Panc1 (cell line): ENCODE results near the gene CCDC15. TPM values are rescaled to one million over a fixed set of nuclear protein-coding genes. Genes with fewer than 3 reads are reported as not detected.
A peak's percentile ranks its signal among the peaks of the same experiment; 100 is the strongest.

Experiments used
- ATAC-seq: fragments of 200-7000 bp; cut with Tn5 transposase; 2 replicates; pipeline ENCODE4 v1.9.1; 2020; ENCODE audit warnings: mild to moderate bottlenecking, moderate library complexity
- BruUV-seq: library from RNA; stranded (reverse); fragments of 400-500 nt; replicated peaks from 2 replicates; lab custom pipeline; 2021; lab: Mats Ljungman, UMichigan
- CTCF ChIA-PET: fragments of 300-600 bp; sonication (Branson Sonifier 250); formaldehyde crosslinking; loops from one replicate; lab custom pipeline; 2022; ENCODE audit warnings: antibody characterized with exemption; lab: Charles Lee
- POLR2A ChIA-PET: fragments of 300-600 bp; sonication (Branson Sonifier 250); formaldehyde crosslinking; loops from one replicate; lab custom pipeline; 2022; ENCODE audit warnings: antibody characterized with exemption; lab: Charles Lee
- DNase-seq: peaks from one replicate; pipeline ENCODE4 v3.0.0-alpha.2; 2010; ENCODE audit warnings: low read depth, low spot score
- H3K27ac ChIP-seq: 2 replicates; pipeline ENCODE4 v1.5.1; 2011; ENCODE audit warnings: mild to moderate bottlenecking, low read length, inconsistent platforms
- H3K27me3 ChIP-seq: fragments of 200-500 bp; sonication (Bioruptor generic); 2 replicates; pipeline ENCODE4 v1.6.0; 2014; ENCODE audit warnings: low read length, inconsistent platforms; ENCODE audit not compliant: control insufficient read depth, insufficient read depth
- H3K36me3 ChIP-seq: fragments of 200-500 bp; sonication (Bioruptor generic); 2 replicates; pipeline ENCODE4 v1.5.1; 2014; ENCODE audit warnings: inconsistent platforms, mild to moderate bottlenecking, low read length, moderate library complexity; ENCODE audit not compliant: control insufficient read depth, insufficient read depth
- H3K4me1 ChIP-seq: 2 replicates; pipeline ENCODE4 v1.5.1; 2011; ENCODE audit warnings: inconsistent platforms, mild to moderate bottlenecking, low read length, moderate library complexity; ENCODE audit not compliant: control insufficient read depth, insufficient read depth
- H3K4me3 ChIP-seq, 2 experiments: 2 replicates each; pipeline ENCODE4 v1.5.1; 2011 to 2012; ENCODE audit warnings: low read depth in 2 of 2, low read length in 2 of 2, mild to moderate bottlenecking in 2 of 2, inconsistent platforms in 1 of 2, moderate library complexity in 1 of 2
- H3K9me3 ChIP-seq: fragments of 200-500 bp; sonication (Bioruptor generic); 2 replicates; pipeline ENCODE4 v1.5.1; 2014; ENCODE audit warnings: low read depth, mild to moderate bottlenecking, inconsistent platforms, low read length, moderate library complexity; ENCODE audit not compliant: control insufficient read depth, insufficient read depth
- SIN3A ChIP-seq: IDR thresholded peaks from 2 replicates; pipeline ENCODE4 v1.6.1; 2012; ENCODE audit warnings: low read depth, mild to moderate bottlenecking, low read length, moderate library complexity, borderline replicate concordance; ENCODE audit not compliant: insufficient read depth
- TCF7L2 ChIP-seq: IDR thresholded peaks from 2 replicates; pipeline ENCODE4 v1.6.1; 2011; ENCODE audit warnings: mild to moderate bottlenecking, low read depth, low read length, inconsistent platforms
- in situ Hi-C: cut with HindIII; loops from 2 replicates; pipeline ENCODE4 v1.10.0; 2016; ENCODE audit warnings: low sequenced_read_pairs, low pct_unique_long_range_greater_than_20kb
- intact Hi-C: fragments of 100-400 bp; cut with micrococcal nuclease; formaldehyde crosslinking; loops from one replicate; pipeline ENCODE4 v1.10.0; 2022; ENCODE audit not compliant: unreplicated experiment
- total RNA-seq: library from RNA; stranded (reverse); gene quantifications from one replicate; pipeline ENCODE4 v1.2.1, GENCODE V29; 2021; ENCODE audit not compliant: unreplicated experiment
- TF ChIP-seq, protein P1 (sequence below), 2 experiments: IDR thresholded peaks; 2 replicates each; pipeline ENCODE4 v1.6.1; 2011 to 2012; ENCODE audit warnings: low read depth in 2 of 2, control low read depth in 1 of 2, low read length in 1 of 2, mild to moderate bottlenecking in 1 of 2, moderate library complexity in 1 of 2; ENCODE audit not compliant: insufficient read depth in 1 of 2
- TF ChIP-seq, protein P2 (sequence below): fragments of 450-650 bp; IDR thresholded peaks from 2 replicates; pipeline ENCODE4 v1.5.1; 2017; ENCODE audit warnings: mild to moderate bottlenecking

Gene CCDC15
- total RNA-seq, 1 experiment from 2014 or later, result 2.8 TPM

DNA sequence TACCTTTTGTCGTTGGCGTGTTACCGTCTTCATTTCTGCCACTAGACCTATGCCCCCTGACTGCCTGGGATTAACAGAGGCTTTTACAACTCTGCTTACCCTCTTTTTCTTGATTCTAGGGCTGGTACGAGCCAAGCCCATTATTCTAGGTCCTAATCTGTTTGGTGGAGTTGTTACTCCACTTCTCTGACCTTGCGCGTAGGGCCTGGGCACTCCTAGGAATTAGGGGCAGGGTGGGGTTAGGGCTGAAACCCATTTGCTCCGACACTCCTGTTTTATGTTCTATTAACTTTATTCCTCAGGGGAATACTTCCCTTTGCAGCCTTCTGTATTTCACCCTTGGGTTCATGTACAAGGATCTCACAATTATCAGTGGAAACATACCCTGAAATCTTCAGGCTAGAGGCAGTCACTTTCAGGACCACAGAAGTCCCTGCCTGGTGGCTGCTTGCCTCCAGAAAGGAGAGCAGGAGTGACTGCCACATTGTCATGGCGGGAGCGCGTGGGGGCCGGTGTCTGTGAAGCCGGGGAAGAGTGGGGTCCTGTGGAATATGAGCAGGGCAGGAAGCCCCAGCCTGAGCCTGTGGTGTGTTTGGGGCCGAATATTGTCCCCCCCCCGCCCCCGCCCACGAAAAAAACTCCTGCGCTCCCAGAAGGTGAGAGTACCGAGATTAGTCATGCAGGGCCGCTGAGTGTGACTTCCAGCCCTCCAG, 108.4 kb downstream of the CCDC15 start:
- in situ Hi-C loops (no loop called here), intact Hi-C loops (no loop called here)
- ChIA-PET POLR2A (no interaction called here), CTCF (no interaction called here)
- DNase-seq, result no peak
- no TSS peak for BruUV-seq
- H3K9me3 ChIP-seq, result no peaks in the 10 kb centered on the region
- ATAC-seq, result peak; percentile 37
- H3K36me3 ChIP-seq, result no peaks in the 10 kb centered on the region
- H3K27ac ChIP-seq, result no peak overlapping the region
- TF ChIP-seq, protein P1, sequence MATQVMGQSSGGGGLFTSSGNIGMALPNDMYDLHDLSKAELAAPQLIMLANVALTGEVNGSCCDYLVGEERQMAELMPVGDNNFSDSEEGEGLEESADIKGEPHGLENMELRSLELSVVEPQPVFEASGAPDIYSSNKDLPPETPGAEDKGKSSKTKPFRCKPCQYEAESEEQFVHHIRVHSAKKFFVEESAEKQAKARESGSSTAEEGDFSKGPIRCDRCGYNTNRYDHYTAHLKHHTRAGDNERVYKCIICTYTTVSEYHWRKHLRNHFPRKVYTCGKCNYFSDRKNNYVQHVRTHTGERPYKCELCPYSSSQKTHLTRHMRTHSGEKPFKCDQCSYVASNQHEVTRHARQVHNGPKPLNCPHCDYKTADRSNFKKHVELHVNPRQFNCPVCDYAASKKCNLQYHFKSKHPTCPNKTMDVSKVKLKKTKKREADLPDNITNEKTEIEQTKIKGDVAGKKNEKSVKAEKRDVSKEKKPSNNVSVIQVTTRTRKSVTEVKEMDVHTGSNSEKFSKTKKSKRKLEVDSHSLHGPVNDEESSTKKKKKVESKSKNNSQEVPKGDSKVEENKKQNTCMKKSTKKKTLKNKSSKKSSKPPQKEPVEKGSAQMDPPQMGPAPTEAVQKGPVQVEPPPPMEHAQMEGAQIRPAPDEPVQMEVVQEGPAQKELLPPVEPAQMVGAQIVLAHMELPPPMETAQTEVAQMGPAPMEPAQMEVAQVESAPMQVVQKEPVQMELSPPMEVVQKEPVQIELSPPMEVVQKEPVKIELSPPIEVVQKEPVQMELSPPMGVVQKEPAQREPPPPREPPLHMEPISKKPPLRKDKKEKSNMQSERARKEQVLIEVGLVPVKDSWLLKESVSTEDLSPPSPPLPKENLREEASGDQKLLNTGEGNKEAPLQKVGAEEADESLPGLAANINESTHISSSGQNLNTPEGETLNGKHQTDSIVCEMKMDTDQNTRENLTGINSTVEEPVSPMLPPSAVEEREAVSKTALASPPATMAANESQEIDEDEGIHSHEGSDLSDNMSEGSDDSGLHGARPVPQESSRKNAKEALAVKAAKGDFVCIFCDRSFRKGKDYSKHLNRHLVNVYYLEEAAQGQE (IDR thresholded peaks at IDR 0.05; ENCODE audit: insufficient read depth in 1 of 2, low read depth in 2 of 2, low read length in 1 of 2), result no peak
- TF ChIP-seq SIN3A (no peak), TCF7L2 (no peak)
- TF ChIP-seq, protein P2, sequence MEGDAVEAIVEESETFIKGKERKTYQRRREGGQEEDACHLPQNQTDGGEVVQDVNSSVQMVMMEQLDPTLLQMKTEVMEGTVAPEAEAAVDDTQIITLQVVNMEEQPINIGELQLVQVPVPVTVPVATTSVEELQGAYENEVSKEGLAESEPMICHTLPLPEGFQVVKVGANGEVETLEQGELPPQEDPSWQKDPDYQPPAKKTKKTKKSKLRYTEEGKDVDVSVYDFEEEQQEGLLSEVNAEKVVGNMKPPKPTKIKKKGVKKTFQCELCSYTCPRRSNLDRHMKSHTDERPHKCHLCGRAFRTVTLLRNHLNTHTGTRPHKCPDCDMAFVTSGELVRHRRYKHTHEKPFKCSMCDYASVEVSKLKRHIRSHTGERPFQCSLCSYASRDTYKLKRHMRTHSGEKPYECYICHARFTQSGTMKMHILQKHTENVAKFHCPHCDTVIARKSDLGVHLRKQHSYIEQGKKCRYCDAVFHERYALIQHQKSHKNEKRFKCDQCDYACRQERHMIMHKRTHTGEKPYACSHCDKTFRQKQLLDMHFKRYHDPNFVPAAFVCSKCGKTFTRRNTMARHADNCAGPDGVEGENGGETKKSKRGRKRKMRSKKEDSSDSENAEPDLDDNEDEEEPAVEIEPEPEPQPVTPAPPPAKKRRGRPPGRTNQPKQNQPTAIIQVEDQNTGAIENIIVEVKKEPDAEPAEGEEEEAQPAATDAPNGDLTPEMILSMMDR, result no peak
- peak overlapping the region; percentile 51 to 66 for H3K4me3 ChIP-seq
- H3K4me1 ChIP-seq, result no peaks in the 10 kb centered on the region
- peaks cover 41% of the 10 kb centered on the region for H3K27me3 ChIP-seq

DNA sequence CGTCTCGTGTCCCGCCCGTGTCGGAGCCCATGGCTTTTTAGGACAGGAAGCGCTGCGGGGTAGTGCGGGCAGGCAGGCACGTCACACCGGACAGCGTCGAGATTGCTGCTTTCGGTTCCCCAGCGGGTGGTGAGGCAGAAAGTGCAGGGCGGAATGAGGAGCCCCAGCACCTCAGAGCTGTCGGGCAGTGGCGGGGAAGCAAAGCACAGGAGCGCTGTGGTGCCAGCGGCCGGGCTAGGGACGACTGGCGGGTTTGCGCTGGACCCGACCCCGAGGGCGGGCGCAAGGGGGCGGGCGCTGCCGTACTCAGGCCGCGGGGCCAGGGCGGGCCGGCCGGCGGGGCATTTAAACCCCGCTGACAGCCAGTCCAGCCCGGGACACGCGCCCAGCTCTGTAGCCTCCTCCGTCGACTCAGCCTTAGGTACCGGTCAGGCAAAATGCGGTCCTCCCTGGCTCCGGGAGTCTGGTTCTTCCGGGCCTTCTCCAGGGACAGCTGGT, 109.0 kb downstream of the CCDC15 start, which contains the start of gene SLC37A2:
TSS of gene SLC37A2 (plus strand) at position 375 of the 498 bp plus-strand sequence. CDS start at position 438, 63 bp downstream.
- in situ Hi-C loops, result no loop called here
- intact Hi-C loops, result no loop called here
- Histone ChIP-seq H3K27ac (no peak within 1 kb of the TSS), H3K9me3 (no peaks in the 10 kb centered on the region), H3K4me3 (peak within 1 kb of the TSS; percentile 51 to 66), H3K27me3 (peaks cover 42% of the 10 kb centered on the region), H3K4me1 (no peaks in the 10 kb centered on the region), H3K36me3 (no peaks in the 10 kb centered on the region)
- 0 out of 2 replicates have a peak, but pooled peaks have one; percentile 80 for TF ChIP-seq SIN3A
- TF ChIP-seq, protein P1 (IDR thresholded peaks at IDR 0.05; ENCODE audit: insufficient read depth in 1 of 2, low read depth in 2 of 2, low read length in 1 of 2), result peak in 1 of 2 experiments; percentile 19; a peak in 1 of 4 replicates
- TF ChIP-seq, protein P2, result no peak; the same call in 1 of the 2 replicates
- ChIA-PET CTCF (no interaction called here), POLR2A (no interaction called here)
- ATAC-seq (peak; percentile 91), DNase-seq (no peak)
- no TSS peak for BruUV-seq
